Retinal pigment epithelial cell (primary cell): Measurements from ENCODE around the gene IGFBP4.
"Not testable (repeated sequence)": the region's sequence is repeated elsewhere in the genome, so short reads cannot be mapped to it uniquely, and the experiment has no call there.

ENCODE experiments used
- DNase-seq: peaks from one replicate; pipeline ENCODE4 v3.0.0-alpha.2; 2010; ENCODE audit warnings: low read depth
- H3K4me3 ChIP-seq: 2 replicates; pipeline ENCODE4 v1.5.1; 2011; ENCODE audit warnings: mild to moderate bottlenecking, low read length, control low read depth, moderate library complexity
- CTCF ChIP-seq: conservative IDR thresholded peaks from 2 replicates; pipeline ENCODE4 v1.5.1; 2011; ENCODE audit warnings: low read depth, low read length, control low read depth, inconsistent platforms

Gene IGFBP4

GRCh38 chr17:40412880-40413279, 30.4 kb upstream of the IGFBP4 start:
- no peak for TF ChIP-seq CTCF
- no peak for DNase-seq
- no peak overlapping the region for H3K4me3 ChIP-seq

GRCh38 chr17:40414312-40414711, 28.9 kb upstream of the IGFBP4 start:
- H3K4me3 ChIP-seq, DNase-seq: not testable (repeated sequence)

GRCh38 chr17:40415390-40415789, 27.9 kb upstream of the IGFBP4 start:
- peak; percentile 73 for DNase-seq
- H3K4me3 ChIP-seq = peak overlapping the region; percentile 16

GRCh38 chr17:40416671-40417070, 26.6 kb upstream of the IGFBP4 start:
- DNase-seq = no peak
- no peak for TF ChIP-seq CTCF
- peak overlapping the region; percentile 93 for H3K4me3 ChIP-seq

More at GRCh38 chr17:40415390-40415789, 27.9 kb upstream of the IGFBP4 start:
- peak; percentile 60 for TF ChIP-seq CTCF

GRCh38 chr17:40417258-40417608, 26.0 kb upstream of the IGFBP4 start:
- peak overlapping the region; percentile 93 for H3K4me3 ChIP-seq
- no peak for DNase-seq
- TF ChIP-seq CTCF = peak; percentile 31

GRCh38 chr17:40417609-40418427, 25.4 kb upstream of the IGFBP4 start, which contains the start of gene TOP2A:
Gene TOP2A (minus strand): TSS chr17:40417896. CDS start chr17:40417791, 105 bp downstream.
- H3K4me3 ChIP-seq = peak within 1 kb of the TSS; percentile 93
- peak; percentile 98 for DNase-seq
- TF ChIP-seq CTCF = no peak

GRCh38 chr17:40418428-40418706, 24.9 kb upstream of the IGFBP4 start:
- TF ChIP-seq CTCF = no peak
- DNase-seq = no peak
- peak overlapping the region; percentile 77 for H3K4me3 ChIP-seq
